Esophagus squamous epithelium (tissue), 5 donors: ENCODE results near the gene GEMIN5. TPM values are rescaled to one million over a fixed set of nuclear protein-coding genes. Genes with fewer than 3 reads are reported as not detected.

Experiments
- DNase-seq: peaks from one replicate; lab custom pipeline; 2025; lab: John Stamatoyannopoulos, UW
- H3K27ac ChIP-seq, 4 donors: fragments of 200-600 bp; sonication (generic); one replicate each; pipeline ENCODE4 v1.5.1; 2016 to 2019; ENCODE audit warnings: mild to moderate bottlenecking in 1 of 4
- H3K27me3 ChIP-seq, 4 donors: fragments of 200-600 bp; sonication (generic); 1 replicate in 3 of 4; 2 replicates in 1 of 4; pipeline versions ENCODE4 v1.5.1 to v1.6.0; 2017 to 2021; ENCODE audit warnings: antibody characterized with exemption in 1 of 4
- H3K36me3 ChIP-seq, 3 donors: fragments of 200-600 bp; sonication (generic); one replicate each; pipeline ENCODE4 v1.5.1; 2016 to 2019
- H3K4me1 ChIP-seq, 3 donors: fragments of 200-600 bp; sonication (generic); one replicate each; pipeline ENCODE4 v1.5.1; 2017 to 2019
- H3K4me3 ChIP-seq, 4 donors: fragments of 200-600 bp; sonication (generic); 1 replicate in 3 of 4; 2 replicates in 1 of 4; pipeline ENCODE4 v1.5.1; 2016 to 2019; ENCODE audit warnings: mild to moderate bottlenecking in 2 of 4, moderate library complexity in 1 of 4
- H3K9me3 ChIP-seq, 3 donors: fragments of 200-600 bp; sonication (generic); one replicate each; pipeline ENCODE4 v1.5.1; 2016 to 2019
- CTCF ChIP-seq, 6 experiments: fragments of 450-650 bp in 4 of 6; fragments of 200-600 bp in 2 of 6; sonication (generic) in 2 of 6; IDR thresholded peaks; one replicate each; pipeline ENCODE4 v1.5.1; 2016 to 2019; ENCODE audit warnings: antibody characterized with exemption in 6 of 6, mild to moderate bottlenecking in 4 of 6, moderate library complexity in 4 of 6
- POLR2A ChIP-seq, 4 donors: fragments of 450-650 bp; IDR thresholded peaks; one replicate each; pipeline ENCODE4 v1.6.1; 2017; ENCODE audit warnings: antibody characterized with exemption in 4 of 4, mild to moderate bottlenecking in 4 of 4, moderate library complexity in 3 of 4
- WGBS, 2 donors: methylation state at CpG; one replicate each; pipeline ENCODE4 v1.1.5; 2018; 5-methylcytosine and 5-hydroxymethylcytosine counted together
- intact Hi-C: fragments of 100-400 bp; cut with DNase I; formaldehyde crosslinking; loops from one replicate; pipeline ENCODE4 v1.15.0; 2022
- total RNA-seq, 4 donors: library from RNA; depleted of rRNA; stranded (reverse); fragments of >200 nt; gene quantifications; one replicate each; pipeline ENCODE4 v1.1.0, GENCODE V29; 2016
- donor health status: DM: yes; HTN: yes; CAD: no.

The GEMIN5 gene
- total RNA-seq, 4 donors from 2014 or later, result 10.1 to 18.1 (median 13.2) TPM

- DNase-seq, result no peak
- WGBS, 2 donors, result 78 to 95% methylated on average over 4 to 6 of the region's 6 CpGs
- no peak overlapping the region for H3K4me3 ChIP-seq
- H3K4me1 ChIP-seq, result no peaks in the 10 kb centered on the region
- H3K9me3 ChIP-seq, result no peaks in the 10 kb centered on the region
- H3K27me3 ChIP-seq, result no peaks in the 10 kb centered on the region
- peaks cover 3 to 100% (median 43%) of the 10 kb centered on the region in 3 donors for H3K36me3 ChIP-seq
- intact Hi-C loops, result no loop called here
- H3K27ac ChIP-seq, result no peak overlapping the region
- no peak for TF ChIP-seq POLR2A (IDR thresholded peaks at IDR 0.05)
- TF ChIP-seq CTCF (IDR thresholded peaks at IDR 0.05), result no peak
Observed at GRCh38 chr5:154901913-154902312, 36.1 kb downstream of the GEMIN5 start.

- Histone ChIP-seq H3K4me3 (no peak overlapping the region), H3K36me3 (peaks cover 3 to 100% (median 42%) of the 10 kb centered on the region in 3 donors), H3K4me1 (peaks cover 0 to 5% (median 3%) of the 10 kb centered on the region in 3 donors), H3K27me3 (no peaks in the 10 kb centered on the region), H3K27ac (no peak overlapping the region), H3K9me3 (no peaks in the 10 kb centered on the region)
- DNase-seq, result no peak
- intact Hi-C loops, result no loop called here
- TF ChIP-seq POLR2A (IDR thresholded peaks at IDR 0.05) (no peak), CTCF (IDR thresholded peaks at IDR 0.05) (no peak)
- WGBS, 2 donors, result 73 to 89% methylated on average over 2 of the region's 2 CpGs
Observed at GRCh38 chr5:154901276-154901675, 36.7 kb downstream of the GEMIN5 start.

GRCh38 chr5:154900066-154900465 is 37.9 kb downstream of the GEMIN5 start:
- H3K36me3 ChIP-seq, result peaks cover 3 to 100% (median 36%) of the 10 kb centered on the region in 3 donors
- no peaks in the 10 kb centered on the region for H3K27me3 ChIP-seq
- DNase-seq, result no peak
- no peak for TF ChIP-seq CTCF (IDR thresholded peaks at IDR 0.05)
- TF ChIP-seq POLR2A (IDR thresholded peaks at IDR 0.05), result no peak
- H3K9me3 ChIP-seq, result no peaks in the 10 kb centered on the region
- WGBS, 2 donors, result 86 to 88% methylated on average over 1 of the region's 1 CpG
- intact Hi-C loops, result no loop called here
- H3K4me3 ChIP-seq, result no peak overlapping the region
- peak overlapping the region in 1 of 4 donors; percentile 48 for H3K27ac ChIP-seq
- H3K4me1 ChIP-seq, result peaks cover 3 to 17% (median 5%) of the 10 kb centered on the region in 3 donors

- Histone ChIP-seq H3K4me3 (no peak overlapping the region), H3K27me3 (no peaks in the 10 kb centered on the region), H3K9me3 (no peaks in the 10 kb centered on the region), H3K36me3 (peaks cover 0 to 100% (median 41%) of the 10 kb centered on the region in 3 donors), H3K27ac (peak overlapping the region in 2 of 4 donors; percentile 48 to 59), H3K4me1 (peaks cover 3 to 22% (median 5%) of the 10 kb centered on the region in 3 donors)
- no peak for DNase-seq
- WGBS, 2 donors, result 89 to 90% methylated on average over 5 to 9 of the region's 9 CpGs
- intact Hi-C loops, result no loop called here
- no peak for TF ChIP-seq CTCF (IDR thresholded peaks at IDR 0.05)
- no peak for TF ChIP-seq POLR2A (IDR thresholded peaks at IDR 0.05)
Observed at GRCh38 chr5:154899151-154899816, 38.7 kb downstream of the GEMIN5 start.

GRCh38 chr5:154898210-154898609 is 39.8 kb downstream of the GEMIN5 start:
- peaks cover 3 to 22% (median 5%) of the 10 kb centered on the region in 3 donors for H3K4me1 ChIP-seq
- TF ChIP-seq POLR2A (IDR thresholded peaks at IDR 0.05), result no peak
- no peak for TF ChIP-seq CTCF (IDR thresholded peaks at IDR 0.05)
- no peak overlapping the region for H3K4me3 ChIP-seq
- no peaks in the 10 kb centered on the region for H3K27me3 ChIP-seq
- no peaks in the 10 kb centered on the region for H3K9me3 ChIP-seq
- no peak for DNase-seq
- intact Hi-C loops, result no loop called here
- H3K27ac ChIP-seq, result peak overlapping the region in 1 of 4 donors; percentile 48
- H3K36me3 ChIP-seq, result peaks cover 0 to 100% (median 35%) of the 10 kb centered on the region in 3 donors
- 92% methylated on average over 4 of the region's 4 CpGs for WGBS, 2 donors
